Smooth muscle cell (in vitro differentiated cells): ENCODE measurements around the gene TBC1D13. TPM values are rescaled to one million over a fixed set of nuclear protein-coding genes. Genes with fewer than 3 reads are reported as not detected.

ENCODE experiments used
- DNase-seq: peaks from one replicate; lab custom pipeline; 2025; ENCODE audit not compliant: unreplicated experiment; lab: John Stamatoyannopoulos, UW
- H2AFZ ChIP-seq: fragments of 200-600 bp; sonication (generic); 2 replicates; pipeline ENCODE4 v1.6.0; 2016; ENCODE audit warnings: antibody characterized with exemption, low read depth, mild to moderate bottlenecking
- H3F3A ChIP-seq: fragments of 200-600 bp; sonication (generic); 2 replicates; pipeline ENCODE4 v1.6.0; 2017; ENCODE audit warnings: antibody characterized with exemption, low read depth
- H3K27ac ChIP-seq: fragments of 200-600 bp; sonication (generic); 2 replicates; pipeline ENCODE4 v1.5.1; 2016; ENCODE audit warnings: low read depth, mild to moderate bottlenecking
- H3K27me3 ChIP-seq: fragments of 200-600 bp; sonication (generic); 2 replicates; pipeline ENCODE4 v1.6.1; 2016; ENCODE audit warnings: low read depth, mild to moderate bottlenecking
- H3K36me3 ChIP-seq: fragments of 200-600 bp; sonication (generic); 2 replicates; pipeline ENCODE4 v1.5.1; 2016; ENCODE audit warnings: low read depth
- H3K4me1 ChIP-seq: fragments of 200-600 bp; sonication (generic); 2 replicates; pipeline ENCODE4 v1.5.1; 2016; ENCODE audit warnings: low read depth
- H3K4me2 ChIP-seq: fragments of 200-600 bp; sonication (generic); 2 replicates; pipeline ENCODE4 v1.6.0; 2016; ENCODE audit warnings: mild to moderate bottlenecking
- H3K4me3 ChIP-seq: fragments of 200-600 bp; sonication (generic); 2 replicates; pipeline ENCODE4 v1.5.1; 2016; ENCODE audit warnings: mild to moderate bottlenecking
- H3K79me2 ChIP-seq: fragments of 200-600 bp; sonication (generic); 2 replicates; pipeline ENCODE4 v1.6.0; 2016; ENCODE audit warnings: low read depth, mild to moderate bottlenecking
- H3K9ac ChIP-seq: fragments of 200-600 bp; sonication (generic); 2 replicates; pipeline ENCODE4 v1.6.0; 2016; ENCODE audit warnings: low read depth
- H3K9me3 ChIP-seq: fragments of 200-600 bp; sonication (generic); replicated peaks from 2 replicates; pipeline ENCODE4 v1.5.1; 2016; ENCODE audit warnings: low read depth
- H4K20me1 ChIP-seq: fragments of 200-600 bp; sonication (generic); 2 replicates; pipeline ENCODE4 v1.6.0; 2016; ENCODE audit warnings: low read depth
- WGBS: methylation state at CpG from one replicate; pipeline ENCODE4 v1.1.7; 2016; ENCODE audit warnings: low lambda C conversion rate; 5-methylcytosine and 5-hydroxymethylcytosine counted together
- polyA plus RNA-seq: library from polyadenylated mRNA; unstranded; fragments of >200 nt; fragmentation: Nextera tagmentation; extraction: Ambion mirVana; gene quantifications from 2 replicates; pipeline ENCODE4 v1.2.1, GENCODE V29; 2016
- total RNA-seq: library from RNA; depleted of rRNA; stranded (reverse); fragments of >200 nt; gene quantifications from 2 replicates; pipeline ENCODE4 v1.2.3, GENCODE V29; 2014
- TF ChIP-seq, protein P1 (sequence below): fragments of 200-600 bp; sonication (generic); IDR thresholded peaks from 2 replicates; pipeline ENCODE4 v1.5.1; 2017; ENCODE audit warnings: borderline replicate concordance, mild to moderate bottlenecking, antibody characterized with exemption; ENCODE audit not compliant: insufficient read depth, poor library complexity, severe bottlenecking

TBC1D13 gene
- total and polyA plus RNA-seq, 2 experiments from 2014 or later, result 7.6 to 29.3 TPM

DNA sequence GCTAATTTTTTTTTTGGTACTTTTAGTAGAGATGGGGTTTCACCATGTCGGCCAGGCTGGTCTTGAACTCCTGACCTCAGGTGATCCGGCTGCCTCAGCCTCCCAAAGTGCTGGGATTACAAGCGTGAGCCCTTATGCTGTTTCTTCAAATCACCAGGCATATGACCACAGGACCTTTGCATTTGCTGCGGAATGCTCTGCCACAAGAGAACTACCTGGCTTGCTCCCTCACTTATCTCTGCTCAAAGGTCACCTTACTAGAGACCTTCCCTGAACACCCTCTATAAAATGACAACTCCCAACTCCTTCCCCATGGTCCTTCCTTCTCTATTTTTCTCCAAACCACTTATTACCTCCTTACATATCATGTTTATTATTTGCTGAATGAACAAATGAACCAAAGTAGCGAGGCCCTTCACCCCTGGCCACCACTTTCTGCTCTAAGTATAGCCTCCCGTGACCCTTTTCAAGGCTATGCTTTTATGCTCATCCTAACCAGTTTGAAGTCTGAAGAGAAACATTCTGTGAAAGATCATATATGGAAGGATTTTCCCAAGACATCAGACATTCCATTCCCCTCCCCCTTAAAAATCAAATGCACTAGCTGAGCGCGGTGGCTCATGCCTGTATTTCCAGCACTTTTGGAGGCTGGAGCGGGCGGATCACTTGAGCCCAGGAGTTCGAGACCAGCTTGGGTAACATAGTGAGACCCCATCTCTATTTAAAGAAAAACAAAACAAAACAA, 16.6 kb upstream of the TBC1D13 start:
- Histone ChIP-seq H3K36me3 (no peaks in the 10 kb centered on the region), H3K9me3 (no peaks in the 10 kb centered on the region), H2AFZ (no peak overlapping the region), H3K4me3 (peak overlapping the region; percentile 96), H3K4me2 (peak overlapping the region; percentile 93), H3K4me1 (peaks cover 11% of the 10 kb centered on the region), H3K27ac (peak overlapping the region; percentile 94), H3K79me2 (peaks cover 20% of the 10 kb centered on the region), H3K9ac (peak overlapping the region; percentile 95), H3K27me3 (no peaks in the 10 kb centered on the region), H3F3A (peaks cover 5% of the 10 kb centered on the region), H4K20me1 (peaks cover 3% of the 10 kb centered on the region)
- TF ChIP-seq, protein P1, sequence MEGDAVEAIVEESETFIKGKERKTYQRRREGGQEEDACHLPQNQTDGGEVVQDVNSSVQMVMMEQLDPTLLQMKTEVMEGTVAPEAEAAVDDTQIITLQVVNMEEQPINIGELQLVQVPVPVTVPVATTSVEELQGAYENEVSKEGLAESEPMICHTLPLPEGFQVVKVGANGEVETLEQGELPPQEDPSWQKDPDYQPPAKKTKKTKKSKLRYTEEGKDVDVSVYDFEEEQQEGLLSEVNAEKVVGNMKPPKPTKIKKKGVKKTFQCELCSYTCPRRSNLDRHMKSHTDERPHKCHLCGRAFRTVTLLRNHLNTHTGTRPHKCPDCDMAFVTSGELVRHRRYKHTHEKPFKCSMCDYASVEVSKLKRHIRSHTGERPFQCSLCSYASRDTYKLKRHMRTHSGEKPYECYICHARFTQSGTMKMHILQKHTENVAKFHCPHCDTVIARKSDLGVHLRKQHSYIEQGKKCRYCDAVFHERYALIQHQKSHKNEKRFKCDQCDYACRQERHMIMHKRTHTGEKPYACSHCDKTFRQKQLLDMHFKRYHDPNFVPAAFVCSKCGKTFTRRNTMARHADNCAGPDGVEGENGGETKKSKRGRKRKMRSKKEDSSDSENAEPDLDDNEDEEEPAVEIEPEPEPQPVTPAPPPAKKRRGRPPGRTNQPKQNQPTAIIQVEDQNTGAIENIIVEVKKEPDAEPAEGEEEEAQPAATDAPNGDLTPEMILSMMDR, result no peak
- DNase-seq, result no peak
- 91% methylated on average over 11 of the region's 11 CpGs for WGBS

DNA sequence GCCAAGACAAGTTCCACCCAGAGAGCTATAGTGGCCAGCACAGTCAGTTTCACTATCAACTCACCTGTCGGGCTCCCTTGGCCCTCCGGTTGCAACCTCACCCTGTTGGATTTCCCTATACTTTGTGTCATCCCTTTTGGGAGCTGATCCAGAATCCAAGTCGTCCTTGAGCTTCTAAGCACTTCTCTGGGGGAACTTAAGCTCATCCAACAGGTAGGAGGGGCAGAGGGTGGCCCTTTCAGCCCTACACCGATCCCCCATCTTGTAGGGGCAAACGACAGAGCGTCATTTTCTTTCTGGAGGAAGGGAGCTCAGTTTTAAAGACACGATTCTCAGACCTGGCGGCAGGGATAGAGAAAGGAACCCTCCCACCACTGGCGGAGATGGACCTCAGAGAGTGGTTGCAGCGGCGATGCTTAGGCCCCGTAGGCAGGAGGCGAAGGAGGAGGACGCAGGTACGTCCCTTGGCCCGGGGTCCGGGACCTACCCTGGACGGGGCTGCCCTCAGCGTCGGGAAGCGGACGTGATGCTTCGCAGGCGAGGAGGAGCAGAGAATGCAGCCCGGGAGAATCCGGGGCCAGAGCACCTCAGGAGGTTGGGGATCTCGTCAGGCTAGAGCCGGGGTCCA, 15.8 kb upstream of the TBC1D13 start:
- peak; percentile 52 for DNase-seq
- no peaks in the 10 kb centered on the region for H3K36me3 ChIP-seq
- H4K20me1 ChIP-seq, result peaks cover 3% of the 10 kb centered on the region
- peaks cover 5% of the 10 kb centered on the region for H3F3A ChIP-seq
- peaks cover 20% of the 10 kb centered on the region for H3K79me2 ChIP-seq
- H3K4me1 ChIP-seq, result peaks cover 11% of the 10 kb centered on the region
- H3K4me2 ChIP-seq, result peak overlapping the region; percentile 93
- WGBS, result 7% methylated on average over 24 of the region's 28 CpGs
- peak overlapping the region; percentile 94 for H3K27ac ChIP-seq
- H3K27me3 ChIP-seq, result no peaks in the 10 kb centered on the region
- no peaks in the 10 kb centered on the region for H3K9me3 ChIP-seq
- TF ChIP-seq, protein P1, result no peak
- H2AFZ ChIP-seq, result peak overlapping the region; percentile 100
- H3K9ac ChIP-seq, result peak overlapping the region; percentile 95
- H3K4me3 ChIP-seq, result peak overlapping the region; percentile 96

DNA sequence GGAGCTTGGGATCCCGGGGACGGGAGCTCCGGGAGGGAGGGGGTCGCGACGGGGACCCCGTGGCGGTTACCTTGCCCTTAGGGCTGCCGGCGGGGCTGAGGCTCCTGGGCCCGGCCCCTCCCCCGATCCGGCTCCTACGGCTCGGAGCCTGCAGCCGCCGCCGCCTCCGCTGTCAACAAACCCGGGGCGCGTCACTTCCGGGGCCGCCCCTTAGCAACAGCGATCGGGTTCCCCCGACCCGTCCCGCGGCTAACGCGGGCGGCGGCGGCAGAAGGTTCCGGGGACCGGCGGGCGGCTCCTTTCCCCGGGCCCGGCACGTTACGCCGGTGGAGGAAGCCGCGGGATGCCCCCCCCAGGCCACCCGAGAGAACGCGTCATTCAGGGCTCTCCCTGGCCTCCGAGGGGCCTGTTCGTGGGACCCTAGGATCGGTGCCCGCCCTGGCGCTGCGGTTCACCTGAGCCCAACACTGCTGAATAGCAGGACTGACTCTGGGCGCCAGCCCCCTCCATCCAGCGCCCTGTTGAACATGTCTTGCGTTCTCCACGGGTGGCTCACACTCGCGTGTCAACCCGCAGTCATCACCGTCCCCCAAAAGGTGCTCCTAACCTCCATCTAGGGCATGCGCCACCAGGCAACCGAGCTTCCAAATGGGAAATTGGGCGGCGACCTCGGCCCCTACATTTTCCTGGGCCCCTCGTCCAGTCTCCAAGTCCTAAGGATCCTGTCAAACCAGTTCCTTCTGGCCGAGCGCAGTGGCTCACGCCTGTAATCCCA, 15.1 kb upstream of the TBC1D13 start, which contains the start of gene ZER1:
TSS of gene ZER1 (minus strand) at position 183 of the 775 bp plus-strand sequence. CDS start 16,362 bp downstream, outside the sequence.
- Histone ChIP-seq H3K9me3 (no peaks in the 10 kb centered on the region), H3F3A (peaks cover 5% of the 10 kb centered on the region), H3K4me2 (peak within 1 kb of the TSS; percentile 93), H4K20me1 (no peaks in the 10 kb centered on the region), H3K9ac (peak within 1 kb of the TSS; percentile 95), H3K4me3 (peak within 1 kb of the TSS; percentile 96), H3K79me2 (peaks cover 20% of the 10 kb centered on the region), H3K27me3 (no peaks in the 10 kb centered on the region), H2AFZ (peak within 1 kb of the TSS; percentile 100), H3K27ac (peak within 1 kb of the TSS; percentile 94), H3K4me1 (peaks cover 11% of the 10 kb centered on the region), H3K36me3 (no peaks in the 10 kb centered on the region)
- TF ChIP-seq, protein P1, result no peak
- WGBS, result 3% methylated on average over 48 of the region's 72 CpGs
- peak; percentile 73 for DNase-seq
